Measurements from ENCODE around the gene CHRM4. TPM values are rescaled to one million over a fixed set of nuclear protein-coding genes. Genes with fewer than 3 reads are reported as not detected.

The CHRM4 gene
- total RNA-seq, 3 donors from 2014 or later (not counting 1 experiment from before 2014, with no cell fraction given), result 2.2 to 6.5 (median 3.7) TPM

DNA sequence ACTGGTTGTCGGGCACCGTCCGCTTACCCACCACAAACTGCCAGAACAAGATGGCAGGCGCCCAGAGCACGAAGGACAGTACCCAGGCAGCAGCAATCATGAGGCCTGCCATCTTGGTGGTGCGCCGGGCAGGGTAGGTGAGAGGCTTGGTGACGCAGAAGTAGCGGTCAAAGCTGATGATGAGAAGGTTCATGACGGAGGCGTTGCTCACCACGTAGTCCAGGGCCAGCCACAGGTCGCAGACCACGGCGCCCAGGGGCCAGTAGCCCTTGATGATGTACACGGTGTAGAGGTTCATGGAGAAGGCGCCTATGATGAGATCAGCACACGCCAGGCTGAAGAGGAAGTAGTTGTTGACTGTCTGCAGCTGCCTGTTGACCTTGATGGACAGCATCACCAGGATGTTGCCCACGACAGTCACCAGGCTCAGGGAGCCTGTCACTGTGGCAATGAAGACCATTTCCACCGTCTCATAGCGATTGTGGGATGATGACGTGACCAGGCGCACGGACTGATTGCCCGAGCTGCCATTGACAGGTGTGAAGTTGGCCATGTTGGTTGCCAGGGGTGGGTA lies 5.5 kb downstream of the CHRM4 start:
- TF ChIP-seq, protein P1, sequence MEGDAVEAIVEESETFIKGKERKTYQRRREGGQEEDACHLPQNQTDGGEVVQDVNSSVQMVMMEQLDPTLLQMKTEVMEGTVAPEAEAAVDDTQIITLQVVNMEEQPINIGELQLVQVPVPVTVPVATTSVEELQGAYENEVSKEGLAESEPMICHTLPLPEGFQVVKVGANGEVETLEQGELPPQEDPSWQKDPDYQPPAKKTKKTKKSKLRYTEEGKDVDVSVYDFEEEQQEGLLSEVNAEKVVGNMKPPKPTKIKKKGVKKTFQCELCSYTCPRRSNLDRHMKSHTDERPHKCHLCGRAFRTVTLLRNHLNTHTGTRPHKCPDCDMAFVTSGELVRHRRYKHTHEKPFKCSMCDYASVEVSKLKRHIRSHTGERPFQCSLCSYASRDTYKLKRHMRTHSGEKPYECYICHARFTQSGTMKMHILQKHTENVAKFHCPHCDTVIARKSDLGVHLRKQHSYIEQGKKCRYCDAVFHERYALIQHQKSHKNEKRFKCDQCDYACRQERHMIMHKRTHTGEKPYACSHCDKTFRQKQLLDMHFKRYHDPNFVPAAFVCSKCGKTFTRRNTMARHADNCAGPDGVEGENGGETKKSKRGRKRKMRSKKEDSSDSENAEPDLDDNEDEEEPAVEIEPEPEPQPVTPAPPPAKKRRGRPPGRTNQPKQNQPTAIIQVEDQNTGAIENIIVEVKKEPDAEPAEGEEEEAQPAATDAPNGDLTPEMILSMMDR (IDR thresholded peaks at IDR 0.05), result no peak
- no peak for DNase-seq

DNA sequence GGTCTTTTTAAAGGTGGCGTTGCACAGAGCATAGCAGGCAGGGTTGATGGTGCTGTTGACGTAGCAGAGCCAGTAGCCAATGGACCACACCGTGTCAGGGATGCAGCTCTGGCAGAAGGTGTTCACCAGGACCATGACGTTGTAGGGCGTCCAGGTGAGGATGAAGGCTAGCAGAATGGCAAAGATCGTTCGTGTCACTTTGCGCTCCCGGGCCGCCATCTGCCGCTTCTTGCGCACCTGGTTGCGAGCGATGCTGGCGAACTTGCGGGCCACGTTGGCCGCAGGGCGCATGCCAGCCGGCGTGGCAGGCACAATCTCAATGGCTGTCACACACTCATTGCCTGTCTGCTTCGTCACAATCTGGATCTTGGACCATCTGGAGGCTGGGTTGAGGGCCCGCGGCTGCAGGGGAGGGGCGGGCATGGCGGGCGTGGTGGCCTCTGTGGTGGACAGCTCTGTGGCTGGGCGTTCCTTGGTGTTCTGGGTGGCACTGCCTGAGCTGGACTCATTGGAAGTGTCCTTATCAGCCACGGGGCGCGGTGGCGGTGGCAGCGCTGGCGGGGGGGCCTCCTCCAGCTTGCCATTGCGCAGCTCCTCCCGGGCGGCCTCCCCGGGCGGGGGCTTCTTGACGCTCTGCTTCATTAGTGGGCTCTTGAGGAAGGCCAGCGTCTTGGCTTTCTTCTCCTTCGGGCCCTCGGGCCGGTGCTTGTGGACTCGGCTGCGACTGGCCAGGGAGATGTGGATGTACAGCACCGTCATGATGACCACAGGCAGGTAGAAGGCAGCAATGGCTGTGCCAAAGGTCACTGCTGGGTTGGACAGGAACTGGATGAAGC lies 6.2 kb downstream of the CHRM4 start:
- H3K36me3 Mint-ChIP-seq, result no peaks in the 10 kb centered on the region
- peaks cover 30 to 41% of the 10 kb centered on the region in 2 donors for H3K27me3 Mint-ChIP-seq (ENCODE audit: low read depth in 2 of 2)
- TF ChIP-seq, protein P1 (IDR thresholded peaks at IDR 0.05), result no peak
- DNase-seq, result no peak
- no peak overlapping the region for H3K27ac Mint-ChIP-seq
- Histone ChIP-seq H3K9me3 (ENCODE audit: control insufficient read depth, insufficient read depth, low read length) (no peaks in the 10 kb centered on the region), H3K27ac (ENCODE audit: low read length) (no peak overlapping the region), H3K4me1 (ENCODE audit: control insufficient read depth, insufficient read depth, low read length) (peaks cover 43% of the 10 kb centered on the region), H3K27me3 (ENCODE audit: control insufficient read depth, insufficient read depth, low read length) (peaks cover 43% of the 10 kb centered on the region), H3K4me3 (ENCODE audit: low read length) (no peak overlapping the region), H3K36me3 (ENCODE audit: control insufficient read depth, insufficient read depth, low read length) (no peaks in the 10 kb centered on the region)
- peaks cover 15 to 48% of the 10 kb centered on the region in 2 donors for H3K4me1 Mint-ChIP-seq
- intact Hi-C loops (cut with micrococcal nuclease), result no loop called here
- H3K4me3 Mint-ChIP-seq, result no peak overlapping the region
- WGBS (ENCODE audit: insufficient coverage), result 95% methylated on average over 47 of the region's 47 CpGs
- H3K9me3 Mint-ChIP-seq, result no peaks in the 10 kb centered on the region
- no peak for ATAC-seq

More for the DNA sequence above, 5.5 kb downstream of the CHRM4 start:
- no peak overlapping the region for H3K27ac Mint-ChIP-seq
- no peaks in the 10 kb centered on the region for H3K9me3 ChIP-seq (ENCODE audit: control insufficient read depth, insufficient read depth, low read length)
- H3K4me3 Mint-ChIP-seq, result no peak overlapping the region
- H3K4me1 ChIP-seq (ENCODE audit: control insufficient read depth, insufficient read depth, low read length), result peaks cover 45% of the 10 kb centered on the region
- ATAC-seq, result no peak
- H3K27ac ChIP-seq (ENCODE audit: low read length), result no peak overlapping the region
- H3K36me3 ChIP-seq (ENCODE audit: control insufficient read depth, insufficient read depth, low read length), result no peaks in the 10 kb centered on the region
- 93% methylated on average over 25 of the region's 25 CpGs for WGBS (ENCODE audit: insufficient coverage)
- H3K9me3 Mint-ChIP-seq, result no peaks in the 10 kb centered on the region
- no peaks in the 10 kb centered on the region for H3K36me3 Mint-ChIP-seq
- intact Hi-C loops (cut with micrococcal nuclease), result no loop called here
- H3K4me1 Mint-ChIP-seq, result peaks cover 13 to 46% of the 10 kb centered on the region in 2 donors
- peaks cover 30 to 41% of the 10 kb centered on the region in 2 donors for H3K27me3 Mint-ChIP-seq (ENCODE audit: low read depth in 2 of 2)
- H3K27me3 ChIP-seq (ENCODE audit: control insufficient read depth, insufficient read depth, low read length), result peaks cover 50% of the 10 kb centered on the region
- no peak overlapping the region for H3K4me3 ChIP-seq (ENCODE audit: low read length)

- no peaks in the 10 kb centered on the region for H3K36me3 ChIP-seq (ENCODE audit: control insufficient read depth, insufficient read depth, low read length)
- no peaks in the 10 kb centered on the region for H3K9me3 ChIP-seq (ENCODE audit: control insufficient read depth, insufficient read depth, low read length)
- Mint-ChIP-seq H3K9me3 (no peaks in the 10 kb centered on the region), H3K4me3 (no peak overlapping the region), H3K36me3 (no peaks in the 10 kb centered on the region), H3K27ac (no peak overlapping the region), H3K27me3 (ENCODE audit: low read depth in 2 of 2) (peaks cover 30 to 36% of the 10 kb centered on the region in 2 donors), H3K4me1 (peaks cover 17 to 46% of the 10 kb centered on the region in 2 donors)
- peaks cover 43% of the 10 kb centered on the region for H3K4me1 ChIP-seq (ENCODE audit: control insufficient read depth, insufficient read depth, low read length)
- H3K27me3 ChIP-seq (ENCODE audit: control insufficient read depth, insufficient read depth, low read length), result peaks cover 32% of the 10 kb centered on the region
- 93% methylated on average over 9 of the region's 12 CpGs for WGBS (ENCODE audit: insufficient coverage)
- DNase-seq (no peak), ATAC-seq (no peak)
- no peak overlapping the region for H3K4me3 ChIP-seq (ENCODE audit: low read length)
- TF ChIP-seq, protein P1 (IDR thresholded peaks at IDR 0.05), result no peak
- H3K27ac ChIP-seq (ENCODE audit: low read length), result no peak overlapping the region
- intact Hi-C loops (cut with micrococcal nuclease), result loop anchor here (5.0 kb wide), 1 partner anchor 37 kb away; the partner anchor contains the start of gene DGKZ
These were observed 7.4 kb downstream of the CHRM4 start for GRCh38 chr11:46383974-46384701.
